ENCODE results near the gene NFIC. TPM values are rescaled to one million over a fixed set of nuclear protein-coding genes. Genes with fewer than 3 reads are reported as not detected.

The NFIC gene
- total RNA-seq, 1 experiment from 2014 or later, result 8.0 TPM

DNA sequence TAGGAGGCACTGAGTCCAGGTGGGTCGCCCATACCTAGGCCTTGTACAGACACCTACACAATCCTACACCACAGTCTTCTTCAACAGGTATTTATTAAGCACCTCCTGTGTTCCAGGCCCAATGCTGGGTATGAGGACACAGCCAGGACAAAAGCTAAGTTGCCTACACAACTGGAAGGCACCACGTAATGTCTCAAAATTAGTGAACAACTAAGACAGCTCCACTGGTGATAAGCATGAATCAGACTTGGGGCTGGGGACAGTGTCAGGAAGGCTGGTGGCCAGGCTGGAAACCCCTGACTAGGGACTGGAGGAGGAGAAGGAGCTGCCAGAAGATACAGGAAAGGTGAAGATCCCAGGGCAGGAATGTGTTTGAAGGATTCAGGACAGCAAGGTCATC is 111.6 kb downstream of the NFIC start:
- no peak overlapping the region for H3K27ac Mint-ChIP-seq
- H3K18ac ChIP-seq (ENCODE audit: insufficient read length, low read depth, low read length), result no peak overlapping the region
- H3K27me3 ChIP-seq (ENCODE audit: insufficient read depth, low read length), result no peaks in the 10 kb centered on the region
- H3K4me1 Mint-ChIP-seq, result peaks cover 8 to 23% of the 10 kb centered on the region in 2 experiments
- H2BK12ac ChIP-seq (ENCODE audit: insufficient read length, low read depth, low read length), result no peak overlapping the region
- H2AK5ac ChIP-seq (ENCODE audit: insufficient read length, low read length), result no peak overlapping the region
- peak overlapping the region; percentile 58 for H3K4me2 ChIP-seq (ENCODE audit: insufficient read depth, insufficient read length, low read length)
- no peak overlapping the region for H3K9ac ChIP-seq (ENCODE audit: extremely low read depth, insufficient read length, low read length)
- H3K9me3 ChIP-seq (ENCODE audit: control insufficient read depth, low read depth, low read length), result no peaks in the 10 kb centered on the region
- H2BK15ac ChIP-seq (ENCODE audit: low read depth, low read length), result no peak overlapping the region
- no peaks in the 10 kb centered on the region for H3K79me2 ChIP-seq (ENCODE audit: insufficient read depth, low read length)
- H4K8ac ChIP-seq (replicated peaks; ENCODE audit: insufficient read length, low read depth, low read length), result no peak overlapping the region
- no peak overlapping the region for H2BK120ac ChIP-seq (ENCODE audit: low read depth, low read length, poor library complexity, severe bottlenecking)
- H2BK20ac ChIP-seq (ENCODE audit: low read depth, low read length, poor library complexity, severe bottlenecking), result no peak overlapping the region
- TF ChIP-seq, protein P1, sequence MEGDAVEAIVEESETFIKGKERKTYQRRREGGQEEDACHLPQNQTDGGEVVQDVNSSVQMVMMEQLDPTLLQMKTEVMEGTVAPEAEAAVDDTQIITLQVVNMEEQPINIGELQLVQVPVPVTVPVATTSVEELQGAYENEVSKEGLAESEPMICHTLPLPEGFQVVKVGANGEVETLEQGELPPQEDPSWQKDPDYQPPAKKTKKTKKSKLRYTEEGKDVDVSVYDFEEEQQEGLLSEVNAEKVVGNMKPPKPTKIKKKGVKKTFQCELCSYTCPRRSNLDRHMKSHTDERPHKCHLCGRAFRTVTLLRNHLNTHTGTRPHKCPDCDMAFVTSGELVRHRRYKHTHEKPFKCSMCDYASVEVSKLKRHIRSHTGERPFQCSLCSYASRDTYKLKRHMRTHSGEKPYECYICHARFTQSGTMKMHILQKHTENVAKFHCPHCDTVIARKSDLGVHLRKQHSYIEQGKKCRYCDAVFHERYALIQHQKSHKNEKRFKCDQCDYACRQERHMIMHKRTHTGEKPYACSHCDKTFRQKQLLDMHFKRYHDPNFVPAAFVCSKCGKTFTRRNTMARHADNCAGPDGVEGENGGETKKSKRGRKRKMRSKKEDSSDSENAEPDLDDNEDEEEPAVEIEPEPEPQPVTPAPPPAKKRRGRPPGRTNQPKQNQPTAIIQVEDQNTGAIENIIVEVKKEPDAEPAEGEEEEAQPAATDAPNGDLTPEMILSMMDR (conservative IDR thresholded peaks at IDR 0.05), result no peak
- no peak for DNase-seq
- H3K14ac ChIP-seq (ENCODE audit: insufficient read depth, low read length), result no peak overlapping the region
- no peaks in the 10 kb centered on the region for H3K4me1 ChIP-seq (ENCODE audit: insufficient read depth, low read length)
- no peak overlapping the region for H2BK5ac ChIP-seq (ENCODE audit: insufficient read length, low read length)
- H3K9me3 Mint-ChIP-seq, result 0 out of 5 replicates have a peak, but pooled peaks cover 0 to 8% of the 10 kb centered on the region in 2 experiments
- no peak overlapping the region for H3K27ac ChIP-seq (ENCODE audit: insufficient read length, low read depth, low read length)
- WGBS (ENCODE audit: extremely low coverage, insufficient read length, low lambda C conversion rate), result no CpG with 5 or more reads among the region's 2 CpGs
- H3K56ac ChIP-seq (ENCODE audit: insufficient read length, low read depth, low read length), result no peak overlapping the region
- H3K23ac ChIP-seq (ENCODE audit: insufficient read length, low read depth, low read length), result no peak overlapping the region
- H2AFZ ChIP-seq (ENCODE audit: low read length), result no peak overlapping the region
- peak overlapping the region in 1 of 2 experiments; percentile 69; a peak in 2 of 5 replicates for H3K4me3 Mint-ChIP-seq
- no peak overlapping the region for H4K5ac ChIP-seq (ENCODE audit: insufficient read length, low read depth, low read length)
- H3T11ph ChIP-seq (ENCODE audit: low read length), result no peak overlapping the region
- H3K36me3 Mint-ChIP-seq (ENCODE audit: insufficient read depth in 1 of 3, low read depth in 3 of 3), result no peaks in the 10 kb centered on the region; a peak in 1 of 7 replicates
- peaks cover 4% of the 10 kb centered on the region for H3K23me2 ChIP-seq (ENCODE audit: insufficient read length, low read depth, low read length, poor library complexity, severe bottlenecking)
- no peak overlapping the region for H4K91ac ChIP-seq (ENCODE audit: insufficient read length, low read depth, low read length)
- H3K27me3 Mint-ChIP-seq (ENCODE audit: low read depth), result peaks cover 7% of the 10 kb centered on the region
- no peak overlapping the region for H3K4ac ChIP-seq (ENCODE audit: low read depth, low read length)
- no peaks in the 10 kb centered on the region for H3K79me1 ChIP-seq (ENCODE audit: insufficient read depth, low read depth, low read length, poor library complexity, severe bottlenecking)
- H4K20me1 ChIP-seq (ENCODE audit: control insufficient read depth, insufficient read depth, insufficient read length), result no peaks in the 10 kb centered on the region
